Measurements from ENCODE around the gene GSTCD.

Gene GSTCD

DNA sequence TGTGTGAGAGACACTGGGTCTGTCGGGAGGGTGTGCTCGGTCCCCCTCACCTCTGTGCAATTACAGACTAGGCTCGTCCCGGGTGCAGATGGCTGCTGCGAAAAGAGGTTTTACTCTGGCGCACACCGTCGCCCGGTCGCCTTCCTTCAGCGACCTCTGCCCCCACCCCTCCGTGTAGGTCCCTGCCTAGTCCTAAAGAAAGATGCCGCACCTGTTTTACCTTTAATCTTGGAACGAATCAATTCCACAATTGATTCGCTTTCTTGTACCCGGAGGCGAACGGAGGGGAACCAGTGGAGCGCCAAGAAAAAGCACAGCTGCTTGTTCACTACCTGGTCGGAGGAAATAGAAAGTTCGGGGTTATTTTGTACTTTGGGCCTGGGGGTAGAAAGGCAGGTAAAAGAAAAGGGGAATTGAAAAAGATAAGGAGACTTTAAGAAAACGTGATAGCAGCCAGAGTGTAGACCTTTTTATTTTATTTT is 187.9 kb downstream of the GSTCD start:
- DNase-seq: no peak
